Aorta (tissue), 5 donors: Measurements from ENCODE around the gene ERC1. TPM values are rescaled to one million over a fixed set of nuclear protein-coding genes. Genes with fewer than 3 reads are reported as not detected.

Experiments
- ATAC-seq: fragments of 200-7000 bp; cut with Tn5 transposase; one replicate; pipeline ENCODE4 v1.9.1; 2022; ENCODE audit warnings: moderate library complexity; ENCODE audit not compliant: low FRiP score
- DNase-seq, 2 donors: peaks; one replicate each; pipeline ENCODE4 v3.0.0-alpha.2; 2020
- H3K27ac ChIP-seq, 2 donors: one replicate each; pipeline ENCODE4 v1.5.1; 2013; ENCODE audit warnings: low read length in 2 of 2, mild to moderate bottlenecking in 2 of 2, moderate library complexity in 2 of 2, control low read depth in 1 of 2, inconsistent platforms in 1 of 2, low read depth in 1 of 2
- H3K27me3 ChIP-seq, 2 donors: one replicate each; pipeline ENCODE4 v1.6.1; 2013; ENCODE audit warnings: control low read depth in 1 of 2, low read length in 1 of 2, mild to moderate bottlenecking in 1 of 2, moderate library complexity in 1 of 2; ENCODE audit not compliant: insufficient read depth in 2 of 2, control insufficient read depth in 1 of 2
- H3K36me3 ChIP-seq, 2 donors: one replicate each; pipeline ENCODE4 v1.6.1; 2013; ENCODE audit warnings: control low read depth in 1 of 2, low read length in 1 of 2, mild to moderate bottlenecking in 1 of 2; ENCODE audit not compliant: insufficient read depth in 2 of 2, control insufficient read depth in 1 of 2
- H3K4me1 ChIP-seq, 2 donors: one replicate each; pipeline ENCODE4 v1.6.1; 2013; ENCODE audit warnings: low read length in 2 of 2, control low read depth in 1 of 2, mild to moderate bottlenecking in 1 of 2, moderate library complexity in 1 of 2; ENCODE audit not compliant: insufficient read depth in 2 of 2, control insufficient read depth in 1 of 2
- H3K4me3 ChIP-seq, 2 donors: one replicate each; pipeline ENCODE4 v1.5.1; 2013; ENCODE audit warnings: low read length in 2 of 2, control low read depth in 1 of 2, mild to moderate bottlenecking in 1 of 2
- H3K9me3 ChIP-seq: one replicate; pipeline ENCODE4 v1.6.1; 2013; ENCODE audit warnings: mild to moderate bottlenecking, low read length; ENCODE audit not compliant: control insufficient read depth
- WGBS, 2 donors: extraction: QIAGEN DNeasy Blood & Tissue Kit; methylation state at CpG; one replicate each; pipeline ENCODE4 v1.1.7; 2013; 5-methylcytosine and 5-hydroxymethylcytosine counted together
- intact Hi-C, 2 donors: fragments of 100-400 bp; cut with DNase I; formaldehyde crosslinking; loops; one replicate each; pipeline versions ENCODE4 v1.14.2 to v1.15.0; 2022
- polyA plus RNA-seq, 2 donors: library from polyadenylated mRNA; stranded (reverse); fragments of 200-250 nt; gene quantifications; one replicate each; pipeline ENCODE4 v1.2.3, GENCODE V29; 2013
- total RNA-seq, 2 donors: library from RNA; stranded (reverse); fragmentation: NEBNext Ultra II Directional; extraction: Animal tissue kit (Norgen Biotek cat#: 25700); gene quantifications; one replicate each; pipeline ENCODE4 v1.2.1, GENCODE V29; 2021
- donor health status: healthy with polysubstance abuse.
- donor health status: Bipolar disorder and iron deficiency.
- donor health status: DM: no; HTN: no; CAD: no.
- donor health status: DM: no; HTN: no; CAD: no.
- donor health status: DM: yes; HTN: yes; CAD: no.

ERC1 gene
- total and polyA plus RNA-seq, 4 donors, result 8.1 to 99.8 (median 45.3) TPM

DNA sequence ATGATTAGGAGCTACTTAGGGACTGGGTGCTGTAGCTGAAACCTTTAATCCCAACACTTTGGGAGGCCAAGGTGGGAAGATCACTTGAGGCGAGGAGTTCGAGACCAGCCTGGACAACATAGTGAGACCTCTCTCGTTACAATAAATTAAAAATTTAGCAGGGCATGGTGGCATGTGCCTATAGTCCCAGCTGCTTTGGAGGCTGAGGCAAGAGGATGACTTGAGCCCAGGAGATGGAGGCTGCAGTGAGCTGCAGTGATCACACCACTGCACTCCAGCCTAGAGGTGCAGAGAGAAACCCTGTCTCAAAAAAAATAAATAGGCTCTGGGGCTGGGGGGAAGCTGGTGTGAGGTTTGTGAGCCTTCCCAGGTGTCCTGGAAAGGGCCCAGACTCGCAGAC is 506.1 kb downstream of the ERC1 start:
- Histone ChIP-seq H3K9me3 (no peaks in the 10 kb centered on the region), H3K4me1 (no peaks in the 10 kb centered on the region), H3K4me3 (no peak overlapping the region), H3K27me3 (no peaks in the 10 kb centered on the region), H3K27ac (no peak overlapping the region), H3K36me3 (peaks cover 0 to 5% of the 10 kb centered on the region in 2 donors)
- DNase-seq (no peak), ATAC-seq (no peak)
- WGBS, 2 donors, result 83 to 93% methylated on average over 4 of the region's 4 CpGs
- intact Hi-C loops, result no loop called here

DNA sequence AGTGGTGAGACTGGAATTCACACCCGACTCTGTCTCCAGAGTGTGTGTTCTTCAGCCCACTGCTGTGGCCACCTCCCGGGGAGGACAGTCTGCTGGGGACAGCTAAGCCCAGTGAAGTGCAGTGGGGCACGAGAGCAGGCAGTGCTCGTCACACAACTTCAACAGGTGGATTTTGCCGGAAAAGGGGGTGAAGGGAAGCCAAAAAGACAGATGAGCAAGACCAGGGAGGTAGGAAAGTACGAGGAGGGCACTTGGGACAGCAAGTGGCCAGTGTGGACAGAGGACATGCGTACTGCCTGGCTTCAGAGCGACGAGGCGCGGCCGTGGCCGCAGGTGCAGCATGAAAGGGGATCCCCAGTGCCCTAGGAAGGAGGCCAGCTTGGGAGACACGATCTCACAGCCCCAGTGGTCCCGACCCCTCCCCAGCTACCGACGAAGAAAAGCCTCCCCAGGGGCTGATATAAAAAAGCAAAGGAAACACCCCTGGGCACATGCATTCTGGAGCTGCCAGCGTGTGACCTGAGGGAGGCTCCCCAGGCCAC is 507.2 kb downstream of the ERC1 start:
- DNase-seq, result no peak
- no peaks in the 10 kb centered on the region for H3K9me3 ChIP-seq
- no peak for ATAC-seq
- H3K36me3 ChIP-seq, result no peaks in the 10 kb centered on the region
- H3K4me3 ChIP-seq, result no peak overlapping the region
- H3K27me3 ChIP-seq, result no peaks in the 10 kb centered on the region
- intact Hi-C loops, result no loop called here
- H3K4me1 ChIP-seq, result no peaks in the 10 kb centered on the region
- WGBS, 2 donors, result 74 to 87% methylated on average over 18 of the region's 18 CpGs
- no peak overlapping the region for H3K27ac ChIP-seq

DNA sequence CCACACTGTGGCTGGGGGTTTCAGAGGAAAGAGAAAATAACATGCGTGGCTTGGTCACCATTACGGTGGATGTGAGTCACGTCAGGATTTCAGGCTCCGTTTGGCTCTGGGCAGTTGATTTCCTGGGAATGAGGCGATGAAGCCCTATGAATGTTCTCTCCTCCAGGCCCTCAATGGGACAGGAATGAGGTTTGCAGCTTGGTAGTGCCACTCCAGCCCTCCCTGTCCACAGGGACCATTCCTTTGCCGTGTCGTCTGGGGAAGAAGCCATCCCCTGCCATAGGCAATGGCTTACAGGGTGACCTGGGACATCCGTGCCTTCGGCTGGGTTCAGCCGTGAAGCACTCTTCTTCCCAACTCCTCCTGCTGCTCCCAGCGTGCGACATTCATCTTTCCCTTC is 508.3 kb downstream of the ERC1 start:
- no peaks in the 10 kb centered on the region for H3K27me3 ChIP-seq
- ATAC-seq (no peak), DNase-seq (no peak)
- H3K4me3 ChIP-seq, result no peak overlapping the region
- intact Hi-C loops, result no loop called here
- no peak overlapping the region for H3K27ac ChIP-seq
- WGBS, 2 donors, result 95% methylated on average over 12 of the region's 12 CpGs
- H3K9me3 ChIP-seq, result no peaks in the 10 kb centered on the region
- no peaks in the 10 kb centered on the region for H3K36me3 ChIP-seq
- H3K4me1 ChIP-seq, result no peaks in the 10 kb centered on the region

DNA sequence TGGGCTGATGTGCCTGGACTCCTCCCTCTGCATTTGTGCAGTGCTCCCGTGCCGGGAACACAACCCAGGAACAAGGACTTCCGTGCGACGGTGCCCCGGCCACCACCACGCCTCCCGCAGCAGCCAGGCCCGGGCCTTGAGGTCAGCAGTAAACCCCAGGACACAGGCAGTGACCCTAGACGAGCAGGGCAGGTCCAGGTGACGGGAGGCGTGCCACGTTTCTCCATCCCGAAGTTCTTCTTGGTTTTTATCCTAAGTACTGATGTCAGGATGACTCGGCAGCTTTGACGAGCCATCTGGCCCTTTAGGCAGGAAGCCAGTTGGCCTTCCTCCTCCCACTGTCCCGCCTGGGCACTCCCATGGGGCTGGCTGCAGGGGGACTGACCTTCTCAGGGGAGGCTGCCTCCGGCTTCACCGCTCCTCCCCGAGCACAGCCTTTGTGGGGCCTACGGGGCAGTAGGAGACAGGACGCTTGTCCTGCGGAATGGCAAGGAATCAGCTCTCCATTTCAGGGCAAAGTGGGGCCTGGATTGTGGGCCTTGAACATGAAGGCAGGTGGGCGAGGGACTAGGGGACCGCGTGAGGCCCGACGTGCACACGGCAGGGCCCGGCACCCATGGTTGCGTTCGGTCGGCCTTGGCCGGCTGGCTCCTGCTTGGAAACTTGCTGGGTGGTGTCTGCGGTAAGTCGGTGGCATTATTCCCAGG is 509.2 kb downstream of the ERC1 start:
- Histone ChIP-seq H3K4me1 (no peaks in the 10 kb centered on the region), H3K27me3 (no peaks in the 10 kb centered on the region), H3K9me3 (no peaks in the 10 kb centered on the region), H3K27ac (no peak overlapping the region), H3K36me3 (no peaks in the 10 kb centered on the region), H3K4me3 (no peak overlapping the region)
- intact Hi-C loops, result no loop called here
- 84 to 87% methylated on average over 36 of the region's 36 CpGs for WGBS, 2 donors
- ATAC-seq (no peak), DNase-seq (peak in 1 of 2 donors; percentile 64)

DNA sequence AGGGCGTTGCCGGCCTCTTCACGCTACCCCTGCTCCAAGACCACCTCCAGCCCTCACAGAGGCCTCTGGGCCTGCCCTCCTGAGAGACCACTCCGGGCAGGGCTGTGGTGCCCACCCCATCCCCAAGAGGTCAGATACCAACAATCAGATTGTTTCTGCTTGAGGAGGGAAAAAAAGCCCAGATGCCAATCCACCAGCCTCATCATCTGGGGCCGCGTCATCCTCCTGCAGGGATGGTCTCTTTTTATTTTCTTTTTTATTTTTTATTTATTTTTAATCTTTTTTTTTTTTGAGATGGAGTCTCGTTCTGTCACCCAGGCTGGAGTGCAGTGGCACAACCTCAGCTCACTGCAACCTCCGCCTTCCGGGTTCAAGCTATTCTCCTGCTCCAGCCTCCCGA is 510.0 kb downstream of the ERC1 start:
- no peaks in the 10 kb centered on the region for H3K27me3 ChIP-seq
- H3K27ac ChIP-seq, result no peak overlapping the region
- ATAC-seq (no peak), DNase-seq (no peak)
- no peaks in the 10 kb centered on the region for H3K36me3 ChIP-seq
- H3K4me3 ChIP-seq, result no peak overlapping the region
- intact Hi-C loops, result no loop called here
- H3K9me3 ChIP-seq, result no peaks in the 10 kb centered on the region
- 88 to 99% methylated on average over 10 of the region's 10 CpGs for WGBS, 2 donors
- no peaks in the 10 kb centered on the region for H3K4me1 ChIP-seq

DNA sequence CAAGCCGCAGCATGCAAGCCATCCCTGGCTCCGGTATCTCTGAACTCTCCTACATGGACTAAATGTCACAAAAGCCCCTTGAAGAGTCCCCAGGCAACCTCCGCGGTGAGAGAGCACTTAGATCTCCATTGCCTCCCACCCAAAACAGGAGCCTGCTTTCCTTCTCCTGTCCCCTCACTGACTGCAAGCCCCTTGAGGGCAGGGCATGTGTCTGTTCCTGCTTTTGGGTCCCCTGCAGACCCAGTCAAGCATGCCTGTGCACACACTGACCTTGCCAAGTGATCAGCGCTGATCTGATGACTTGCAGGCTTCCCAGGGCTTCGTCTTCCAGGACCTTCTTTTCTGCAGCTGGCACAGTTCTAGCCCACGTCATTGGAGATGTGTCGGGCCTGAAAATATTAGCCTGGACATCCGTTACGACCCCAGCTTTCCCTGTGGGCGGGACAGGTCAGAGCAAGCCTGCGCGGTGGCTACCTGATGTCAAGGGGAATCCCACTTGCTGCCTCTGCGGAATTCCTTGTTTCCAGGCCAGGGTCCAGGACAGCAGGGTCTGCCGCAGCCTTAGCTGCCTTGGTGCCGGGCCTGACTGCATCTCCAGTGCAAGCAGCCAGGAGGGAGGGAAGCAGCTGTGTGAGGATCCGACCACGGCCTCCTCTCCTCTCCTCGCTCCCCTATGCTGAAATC is 510.8 kb downstream of the ERC1 start:
- H3K36me3 ChIP-seq, result no peaks in the 10 kb centered on the region
- intact Hi-C loops, result no loop called here
- DNase-seq (no peak), ATAC-seq (peak; percentile 4)
- no peaks in the 10 kb centered on the region for H3K9me3 ChIP-seq
- no peak overlapping the region for H3K4me3 ChIP-seq
- no peaks in the 10 kb centered on the region for H3K4me1 ChIP-seq
- no peak overlapping the region for H3K27ac ChIP-seq
- H3K27me3 ChIP-seq, result no peaks in the 10 kb centered on the region
- WGBS, 2 donors, result 96 to 97% methylated on average over 19 of the region's 19 CpGs

DNA sequence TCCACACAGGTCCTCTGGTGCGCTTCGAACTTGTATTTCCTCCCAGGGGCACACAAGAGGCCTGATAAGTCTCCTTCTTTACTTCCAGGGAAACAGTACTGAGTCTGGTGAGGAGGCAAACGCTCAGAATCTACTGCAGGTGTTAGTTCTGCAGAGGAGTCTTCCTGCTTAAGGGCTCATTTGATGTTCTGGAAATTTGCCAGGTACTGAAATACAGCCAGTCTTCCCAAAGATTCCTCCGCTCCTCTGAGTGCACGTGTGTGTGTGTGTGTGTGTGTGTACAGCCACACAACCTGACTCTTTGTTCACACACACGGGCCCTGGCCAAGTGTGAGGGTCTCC is 511.3 kb downstream of the ERC1 start:
- Histone ChIP-seq H3K4me1 (no peaks in the 10 kb centered on the region), H3K9me3 (no peaks in the 10 kb centered on the region), H3K4me3 (no peak overlapping the region), H3K36me3 (no peaks in the 10 kb centered on the region), H3K27ac (no peak overlapping the region), H3K27me3 (no peaks in the 10 kb centered on the region)
- intact Hi-C loops, result no loop called here
- WGBS, 2 donors, result 29 to 42% methylated on average over 6 of the region's 6 CpGs
- ATAC-seq (no peak), DNase-seq (no peak)

DNA sequence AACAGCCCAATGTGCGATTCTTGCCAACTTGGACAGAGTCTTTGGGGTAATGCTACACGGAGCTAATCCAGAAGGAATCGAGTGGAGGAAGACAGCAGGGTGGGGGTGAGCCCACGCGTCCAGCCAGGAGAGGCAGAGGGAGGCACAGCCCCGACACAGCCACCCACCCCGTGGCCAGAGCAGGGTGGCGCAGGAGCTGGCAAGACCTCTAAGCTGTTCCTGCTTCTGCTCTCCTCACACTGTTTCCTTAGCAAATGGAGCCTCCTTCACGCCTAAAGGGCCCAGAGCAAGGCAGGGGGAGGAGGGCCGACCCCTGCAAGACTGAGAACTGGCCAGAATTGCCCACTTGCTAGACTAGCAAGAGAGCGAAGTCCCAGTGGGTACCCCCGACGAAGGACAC is 511.8 kb downstream of the ERC1 start:
- WGBS, 2 donors, result 23 to 27% methylated on average over 13 of the region's 13 CpGs
- H3K27ac ChIP-seq, result no peak overlapping the region
- ATAC-seq, result peak; percentile 31
- no peaks in the 10 kb centered on the region for H3K36me3 ChIP-seq
- no peak overlapping the region for H3K4me3 ChIP-seq
- no peaks in the 10 kb centered on the region for H3K4me1 ChIP-seq
- no peak for DNase-seq
- H3K9me3 ChIP-seq, result no peaks in the 10 kb centered on the region
- no peaks in the 10 kb centered on the region for H3K27me3 ChIP-seq
- intact Hi-C loops, result no loop called here

DNA sequence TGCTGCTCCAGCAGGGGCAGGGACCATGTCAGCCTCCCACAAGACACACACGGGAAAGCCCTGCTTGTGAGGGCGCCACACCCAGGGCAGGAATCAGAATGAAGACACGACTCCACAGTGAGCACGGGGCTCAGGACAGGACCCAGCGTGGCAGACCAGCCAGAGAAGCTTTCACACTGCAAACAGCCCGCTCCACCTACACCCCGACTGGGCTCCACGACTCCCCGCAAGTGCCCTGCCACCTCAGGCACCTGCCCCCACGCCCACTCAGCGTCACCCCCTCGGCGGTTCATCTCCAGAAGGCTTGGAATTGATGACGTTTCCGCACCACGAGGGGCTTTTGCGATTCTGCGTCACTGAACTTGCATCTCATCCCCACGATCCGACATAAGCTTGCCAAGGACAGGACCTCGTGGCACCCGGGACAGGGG is 512.3 kb downstream of the ERC1 start:
- H3K4me1 ChIP-seq, result no peaks in the 10 kb centered on the region
- H3K36me3 ChIP-seq, result no peaks in the 10 kb centered on the region
- no peak overlapping the region for H3K4me3 ChIP-seq
- no peak for ATAC-seq
- H3K9me3 ChIP-seq, result no peaks in the 10 kb centered on the region
- DNase-seq, result no peak
- intact Hi-C loops, result no loop called here
- WGBS, 2 donors, result 86 to 88% methylated on average over 22 of the region's 22 CpGs
- no peak overlapping the region for H3K27ac ChIP-seq
- H3K27me3 ChIP-seq, result no peaks in the 10 kb centered on the region
